Prostate gland (tissue), 1 donor: Measurements from ENCODE around the gene CALHM6.

Experiments used
- POLR2A ChIP-seq: fragments of 450-650 bp; IDR thresholded peaks from one replicate; pipeline ENCODE4 v1.6.1; 2016; ENCODE audit warnings: antibody characterized with exemption, mild to moderate bottlenecking
- POLR2AphosphoS5 ChIP-seq: sonication (generic); formaldehyde crosslinking; IDR thresholded peaks from one replicate; pipeline ENCODE4 v1.6.1; 2017; ENCODE audit warnings: antibody characterized with exemption

DNA sequence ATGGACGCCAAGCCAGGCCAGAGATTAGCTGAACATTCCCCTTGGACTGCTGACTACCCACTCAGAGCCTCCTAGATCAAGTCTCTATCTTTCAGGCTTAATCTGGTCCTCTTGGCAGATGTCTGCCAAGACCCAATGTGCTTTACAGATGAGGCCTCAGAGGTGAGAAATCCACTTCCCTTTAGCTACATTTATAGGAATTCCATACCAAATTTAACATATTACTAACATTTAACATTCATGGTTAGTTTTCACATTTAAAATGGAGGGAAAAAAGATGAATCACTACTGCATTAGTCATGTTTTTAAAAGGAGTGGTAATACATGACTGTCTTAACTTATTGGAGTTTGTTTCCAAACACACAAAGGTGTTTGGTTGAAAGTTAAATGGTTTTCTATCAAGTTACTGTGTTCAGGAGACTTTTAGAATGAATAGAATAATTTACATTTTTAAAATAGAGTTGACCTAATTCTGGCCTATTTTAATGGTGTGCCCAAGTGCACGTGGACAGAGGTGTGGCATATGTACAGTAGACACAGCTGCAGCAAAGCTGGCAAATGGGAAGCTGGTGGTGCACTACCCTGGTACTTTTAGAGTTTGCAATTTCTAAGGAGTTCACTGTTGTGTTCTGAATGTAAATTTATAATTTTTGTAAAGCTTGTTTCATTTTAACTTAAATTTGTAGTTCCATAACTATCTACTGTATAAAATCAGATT lies 41.9 kb upstream of the CALHM6 start:
- TF ChIP-seq POLR2AphosphoS5 = no peak
- TF ChIP-seq POLR2A = no peak
